K562 (cell line): ENCODE measurements around the gene N4BP2L1. TPM values are rescaled to one million over a fixed set of nuclear protein-coding genes. Genes with fewer than 3 reads are reported as not detected.

Experiments used
- ARNT ChIP-seq, 2 experiments: fragments of 450-650 bp; IDR thresholded peaks; 2 replicates each; pipeline ENCODE4 v1.6.1; 2016; ENCODE audit warnings: mild to moderate bottlenecking in 1 of 2
- FOXA3 ChIP-seq, 2 experiments: fragments of 450-650 bp in 1 of 2; sonication (generic) in 1 of 2; formaldehyde crosslinking; IDR thresholded peaks in 1 of 2; conservative IDR thresholded peaks in 1 of 2; 2 replicates each; pipeline versions ENCODE4 v1.4.0 to v1.8.0; 2020 to 2022; ENCODE audit warnings: mild to moderate bottlenecking in 2 of 2, missing genetic modification reagents in 1 of 2
- HCFC1 ChIP-seq: IDR thresholded peaks from 2 replicates; pipeline ENCODE4 v1.6.1; 2012; ENCODE audit warnings: low read depth, low read length, improper control_type of control experiment
- MCM2 ChIP-seq: fragments of 450-650 bp; IDR thresholded peaks from 2 replicates; pipeline ENCODE4 v1.6.1; 2017; ENCODE audit warnings: low read depth, mild to moderate bottlenecking
- MYNN ChIP-seq, 2 experiments: sonication (generic); formaldehyde crosslinking in 1 of 2; IDR thresholded peaks; 2 replicates each; pipeline versions ENCODE4 v1.5.0 to v1.6.1; 2016 to 2020; ENCODE audit warnings: antibody characterized with exemption in 1 of 2, missing genetic modification reagents in 1 of 2
- NEUROD1 ChIP-seq: fragments of 150-350 bp; IDR thresholded peaks from 2 replicates; pipeline ENCODE4 v1.6.1; 2014; ENCODE audit warnings: borderline replicate concordance, low read length, low read depth; ENCODE audit not compliant: partially characterized antibody
- NFE2 ChIP-seq: IDR thresholded peaks from 2 replicates; pipeline ENCODE4 v1.6.1; 2014; ENCODE audit warnings: antibody characterized with exemption, low read depth
- NR2C1 ChIP-seq, 2 experiments: fragments of 450-650 bp; IDR thresholded peaks; 2 replicates each; pipeline ENCODE4 v1.6.1; 2017; ENCODE audit warnings: mild to moderate bottlenecking in 2 of 2, antibody characterized with exemption in 1 of 2, inconsistent platforms in 1 of 2, missing compliant biosample characterization in 1 of 2, missing genetic modification characterization in 1 of 2
- PHF20 ChIP-seq: fragments of 450-650 bp; IDR thresholded peaks from 2 replicates; pipeline ENCODE4 v1.6.1; 2018; ENCODE audit not compliant: partially characterized antibody
- RBM15 ChIP-seq: fragments of 200-400 bp; formaldehyde crosslinking; IDR thresholded peaks from 2 replicates; pipeline ENCODE4 v1.6.1; 2018; ENCODE audit warnings: mild to moderate bottlenecking, low read length, moderate library complexity; ENCODE audit not compliant: insufficient read depth
- SAP30 ChIP-seq: fragments of 200-600 bp; sonication (generic); IDR thresholded peaks from 2 replicates; pipeline ENCODE4 v1.6.1; 2012; ENCODE audit warnings: borderline replicate concordance, low read depth, mild to moderate bottlenecking, moderate library complexity, low read length, control low read depth, inconsistent platforms; ENCODE audit not compliant: insufficient read depth, poor library complexity, severe bottlenecking
- TAF9B ChIP-seq: fragments of 450-650 bp; IDR thresholded peaks from 2 replicates; pipeline ENCODE4 v1.6.1; 2018; ENCODE audit warnings: mild to moderate bottlenecking; ENCODE audit not compliant: partially characterized antibody
- TCF3 ChIP-seq: sonication (generic); formaldehyde crosslinking; IDR thresholded peaks from 2 replicates; pipeline ENCODE4 v1.4.0; 2020; ENCODE audit warnings: mild to moderate bottlenecking, missing genetic modification reagents
- ZEB2 ChIP-seq: fragments of 450-650 bp; IDR thresholded peaks from 2 replicates; pipeline ENCODE4 v1.6.1; 2016
- ZFP30 ChIP-seq: fragments of 250-450 bp; sonication (Bioruptor Pico); IDR thresholded peaks from 2 replicates; pipeline ENCODE4 v1.8.0; 2022; ENCODE audit warnings: moderate library complexity, mild to moderate bottlenecking, inconsistent platforms, borderline replicate concordance
- ZKSCAN1 ChIP-seq: fragments of 150-350 bp; IDR thresholded peaks from 2 replicates; pipeline ENCODE4 v1.6.1; 2016; ENCODE audit warnings: low read depth, low read length
- ZNF561 ChIP-seq: fragments of 450-650 bp; formaldehyde crosslinking; conservative IDR thresholded peaks from 2 replicates; pipeline ENCODE4 v1.4.0; 2020; ENCODE audit warnings: mild to moderate bottlenecking, moderate library complexity
- ZNF586 ChIP-seq: fragments of 450-650 bp; formaldehyde crosslinking; conservative IDR thresholded peaks from 2 replicates; pipeline ENCODE4 v1.4.0; 2020; ENCODE audit warnings: mild to moderate bottlenecking, moderate library complexity
- polyA plus RNA-seq, 8 experiments: library from polyadenylated mRNA; depleted of rRNA in 4 of 8; stranded (reverse) in 5 of 8; unstranded in 3 of 8; fragments of >200 nt; fragmentation: Nextera tagmentation in 2 of 8; fragmentation: Illumina TruSeq in 1 of 8; extraction: Ambion mirVana in 2 of 8; extraction: Trizol in 1 of 8; gene quantifications; 2 replicates each; pipeline versions ENCODE4 v1.2.1 to v1.2.3, GENCODE V29; 2011 to 2014; ENCODE audit warnings: inconsistent platforms in 1 of 8, missing spikeins in 1 of 8
- total RNA-seq, 7 experiments: library from RNA; depleted of rRNA in 6 of 7; stranded (reverse); fragments of >200 nt in 6 of 7; fragmentation: Illumina TruSeq in 2 of 7; extraction: Trizol in 2 of 7; gene quantifications; 2 replicates each; pipeline versions ENCODE4 v1.2.1 to v1.2.3, GENCODE V29; 2011 to 2021; ENCODE audit warnings: low replicate concordance in 1 of 7
- TF ChIP-seq, protein P1 (sequence below): fragments of 450-650 bp; formaldehyde crosslinking; IDR thresholded peaks from 2 replicates; pipeline ENCODE4 v1.4.0; 2022; ENCODE audit warnings: missing genetic modification characterization
- TF ChIP-seq, protein P2 (sequence below): fragments of 450-650 bp; formaldehyde crosslinking; conservative IDR thresholded peaks from 2 replicates; pipeline ENCODE4 v1.4.0; 2022; ENCODE audit warnings: mild to moderate bottlenecking, missing genetic modification characterization
- TF ChIP-seq, protein P3 (sequence below): fragments of 450-650 bp; IDR thresholded peaks from 2 replicates; pipeline ENCODE4 v1.6.1; 2018; ENCODE audit warnings: mild to moderate bottlenecking, low read depth; ENCODE audit not compliant: partially characterized antibody
- TF ChIP-seq, protein P4 (sequence below): fragments of 450-650 bp; IDR thresholded peaks from 2 replicates; pipeline ENCODE4 v1.6.1; 2016; ENCODE audit warnings: low read depth, mild to moderate bottlenecking, moderate library complexity
- TF ChIP-seq, protein P5 (sequence below): sonication (generic); formaldehyde crosslinking; IDR thresholded peaks from 2 replicates; pipeline ENCODE4 v1.8.0; 2022; ENCODE audit warnings: mild to moderate bottlenecking, missing genetic modification reagents

N4BP2L1 gene
- total and polyA plus RNA-seq, 9 of the 15 experiments (the other 6 are each of a cell fraction or from before 2014, with no cell fraction given): 0.06 to 0.33 (median 0.15) TPM; not detected in 1

DNA sequence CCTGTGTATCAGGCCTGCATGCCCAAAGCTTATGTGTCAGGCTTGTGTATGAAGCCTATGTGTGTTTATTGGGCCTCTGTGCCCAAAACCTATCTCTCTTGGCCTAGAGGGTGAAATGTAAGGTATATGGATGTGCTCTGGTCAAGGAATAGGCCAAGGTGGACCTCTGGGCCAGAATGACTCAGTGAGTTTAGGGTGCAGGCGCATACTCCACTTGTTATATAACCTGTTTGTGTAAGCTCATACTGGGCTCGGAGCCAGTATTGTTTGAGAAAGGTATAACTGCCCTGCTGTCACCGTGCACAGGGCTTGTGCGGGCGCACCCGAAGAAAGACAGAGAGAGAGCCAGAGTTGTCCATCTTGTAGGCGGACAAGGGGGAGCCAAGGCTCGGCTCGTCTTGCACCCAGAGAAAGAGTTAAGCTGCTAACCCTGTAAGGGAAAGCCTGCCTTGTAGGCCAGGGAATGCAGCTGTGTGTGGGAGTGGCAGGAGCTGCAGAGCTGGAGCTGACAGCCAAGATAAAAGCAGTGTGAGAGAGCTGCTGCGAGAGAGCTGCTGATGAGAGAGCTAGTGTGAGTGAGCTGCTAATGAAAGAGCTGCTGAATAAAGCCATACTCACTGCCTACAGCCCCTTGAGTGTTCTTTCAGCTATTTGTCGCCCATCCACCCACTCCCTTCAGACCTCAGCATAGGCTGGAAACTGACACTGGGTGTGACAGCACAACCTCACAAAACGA, 43.4 kb upstream of the N4BP2L1 start (continued):
- TF ChIP-seq RBM15: no peak
- TF ChIP-seq ZEB2: no peak
- TF ChIP-seq, protein P1, sequence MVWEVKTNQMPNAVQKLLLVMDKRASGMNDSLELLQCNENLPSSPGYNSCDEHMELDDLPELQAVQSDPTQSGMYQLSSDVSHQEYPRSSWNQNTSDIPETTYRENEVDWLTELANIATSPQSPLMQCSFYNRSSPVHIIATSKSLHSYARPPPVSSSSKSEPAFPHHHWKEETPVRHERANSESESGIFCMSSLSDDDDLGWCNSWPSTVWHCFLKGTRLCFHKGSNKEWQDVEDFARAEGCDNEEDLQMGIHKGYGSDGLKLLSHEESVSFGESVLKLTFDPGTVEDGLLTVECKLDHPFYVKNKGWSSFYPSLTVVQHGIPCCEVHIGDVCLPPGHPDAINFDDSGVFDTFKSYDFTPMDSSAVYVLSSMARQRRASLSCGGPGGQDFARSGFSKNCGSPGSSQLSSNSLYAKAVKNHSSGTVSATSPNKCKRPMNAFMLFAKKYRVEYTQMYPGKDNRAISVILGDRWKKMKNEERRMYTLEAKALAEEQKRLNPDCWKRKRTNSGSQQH (CRISPR knock-in tag): no peak
- TF ChIP-seq TAF9B: no peak
- no peak for TF ChIP-seq NEUROD1
- no peak for TF ChIP-seq PHF20
- TF ChIP-seq ZNF561 (CRISPR knock-in tag): no peak
- TF ChIP-seq ZNF586 (CRISPR knock-in tag): no peak
- TF ChIP-seq FOXA3 (CRISPR knock-in tag; conservative IDR thresholded peaks at IDR 0.05 in 1 of 2, IDR thresholded peaks at IDR 0.05 in 1 of 2): no peak
- TF ChIP-seq, protein P2, sequence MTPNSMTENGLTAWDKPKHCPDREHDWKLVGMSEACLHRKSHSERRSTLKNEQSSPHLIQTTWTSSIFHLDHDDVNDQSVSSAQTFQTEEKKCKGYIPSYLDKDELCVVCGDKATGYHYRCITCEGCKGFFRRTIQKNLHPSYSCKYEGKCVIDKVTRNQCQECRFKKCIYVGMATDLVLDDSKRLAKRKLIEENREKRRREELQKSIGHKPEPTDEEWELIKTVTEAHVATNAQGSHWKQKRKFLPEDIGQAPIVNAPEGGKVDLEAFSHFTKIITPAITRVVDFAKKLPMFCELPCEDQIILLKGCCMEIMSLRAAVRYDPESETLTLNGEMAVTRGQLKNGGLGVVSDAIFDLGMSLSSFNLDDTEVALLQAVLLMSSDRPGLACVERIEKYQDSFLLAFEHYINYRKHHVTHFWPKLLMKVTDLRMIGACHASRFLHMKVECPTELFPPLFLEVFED: no peak
- no peak for TF ChIP-seq ARNT (IDR thresholded peaks at IDR 0.05)
- no peak for TF ChIP-seq MCM2
- TF ChIP-seq, protein P3, sequence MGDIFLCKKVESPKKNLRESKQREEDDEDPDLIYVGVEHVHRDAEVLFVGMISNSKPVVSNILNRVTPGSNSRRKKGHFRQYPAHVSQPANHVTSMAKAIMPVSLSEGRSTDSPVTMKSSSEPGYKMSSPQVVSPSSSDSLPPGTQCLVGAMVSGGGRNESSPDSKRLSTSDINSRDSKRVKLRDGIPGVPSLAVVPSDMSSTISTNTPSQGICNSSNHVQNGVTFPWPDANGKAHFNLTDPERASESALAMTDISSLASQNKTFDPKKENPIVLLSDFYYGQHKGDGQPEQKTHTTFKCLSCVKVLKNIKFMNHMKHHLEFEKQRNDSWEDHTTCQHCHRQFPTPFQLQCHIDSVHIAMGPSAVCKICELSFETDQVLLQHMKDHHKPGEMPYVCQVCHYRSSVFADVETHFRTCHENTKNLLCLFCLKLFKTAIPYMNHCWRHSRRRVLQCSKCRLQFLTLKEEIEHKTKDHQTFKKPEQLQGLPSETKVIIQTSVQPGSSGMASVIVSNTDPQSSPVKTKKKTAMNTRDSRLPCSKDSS: no peak
- TF ChIP-seq, protein P4, sequence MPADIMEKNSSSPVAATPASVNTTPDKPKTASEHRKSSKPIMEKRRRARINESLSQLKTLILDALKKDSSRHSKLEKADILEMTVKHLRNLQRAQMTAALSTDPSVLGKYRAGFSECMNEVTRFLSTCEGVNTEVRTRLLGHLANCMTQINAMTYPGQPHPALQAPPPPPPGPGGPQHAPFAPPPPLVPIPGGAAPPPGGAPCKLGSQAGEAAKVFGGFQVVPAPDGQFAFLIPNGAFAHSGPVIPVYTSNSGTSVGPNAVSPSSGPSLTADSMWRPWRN: no peak
- no peak for TF ChIP-seq MYNN (IDR thresholded peaks at IDR 0.05)
- no peak for TF ChIP-seq MYNN (CRISPR knock-in tag; IDR thresholded peaks at IDR 0.05)
- TF ChIP-seq ZFP30 (CRISPR knock-in tag): no peak
- TF ChIP-seq, protein P5, sequence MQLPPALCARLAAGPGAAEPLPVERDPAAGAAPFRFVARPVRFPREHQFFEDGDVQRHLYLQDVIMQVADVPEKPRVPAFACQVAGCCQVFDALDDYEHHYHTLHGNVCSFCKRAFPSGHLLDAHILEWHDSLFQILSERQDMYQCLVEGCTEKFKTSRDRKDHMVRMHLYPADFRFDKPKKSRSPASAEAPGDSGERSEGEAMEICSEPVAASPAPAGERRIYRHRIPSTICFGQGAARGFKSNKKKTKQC: no peak
- TF ChIP-seq SAP30: no peak
- peak; percentile 87 for TF ChIP-seq TCF3 (CRISPR knock-in tag)
- TF ChIP-seq ZKSCAN1: no peak
- no peak for TF ChIP-seq NFE2
- TF ChIP-seq HCFC1: no peak
- TF ChIP-seq NR2C1 (IDR thresholded peaks at IDR 0.05): no peak
- TF ChIP-seq NR2C1 (tag; IDR thresholded peaks at IDR 0.05): no peak
